Body of pancreas (tissue), 4 donors: Measurements from ENCODE around the gene PIEZO2.

ENCODE experiments used
- POLR2A ChIP-seq, 3 donors: fragments of 450-650 bp; IDR thresholded peaks; one replicate each; pipeline ENCODE4 v1.6.1; 2016; ENCODE audit warnings: antibody characterized with exemption in 3 of 3, mild to moderate bottlenecking in 2 of 3
- TF ChIP-seq, protein P1 (sequence below), 7 experiments: fragments of 450-650 bp in 4 of 7; fragments of 200-600 bp in 3 of 7; sonication (generic) in 3 of 7; IDR thresholded peaks; one replicate each; pipeline ENCODE4 v1.5.1; 2016 to 2019; ENCODE audit warnings: antibody characterized with exemption in 7 of 7

DNA sequence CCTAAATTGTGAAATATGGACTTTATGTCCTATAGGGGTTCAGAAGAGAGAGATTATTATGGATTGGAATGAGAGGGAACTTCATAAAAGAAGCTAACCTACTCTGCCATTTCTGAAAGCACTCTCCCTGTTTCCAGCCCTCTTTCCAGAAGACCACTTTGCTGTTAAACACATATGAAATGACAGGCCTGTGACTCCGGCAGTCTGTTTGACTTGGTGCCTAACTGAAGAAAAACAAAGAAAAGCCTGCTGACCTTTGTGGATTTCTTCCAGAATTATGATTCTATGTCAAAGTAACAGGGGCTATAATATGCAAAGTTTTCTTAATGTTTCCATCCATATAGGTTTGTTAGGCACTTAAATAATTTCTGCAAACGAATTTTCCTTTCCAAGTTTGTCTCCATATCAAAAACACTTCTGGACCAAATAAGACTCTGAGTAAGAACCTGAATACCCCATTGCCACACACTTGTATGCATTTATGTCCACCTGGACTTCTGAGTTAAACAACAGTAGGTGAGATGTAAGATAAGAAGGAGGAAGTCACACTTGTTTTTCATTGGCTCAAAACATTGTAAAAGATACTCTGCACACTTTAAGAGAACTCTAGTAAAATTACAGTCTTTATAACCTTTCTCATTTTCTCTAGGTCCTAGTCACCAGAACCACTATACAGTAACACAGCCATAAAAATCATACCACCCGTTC lies 111.7 kb downstream of the PIEZO2 start:
- TF ChIP-seq, protein P1, sequence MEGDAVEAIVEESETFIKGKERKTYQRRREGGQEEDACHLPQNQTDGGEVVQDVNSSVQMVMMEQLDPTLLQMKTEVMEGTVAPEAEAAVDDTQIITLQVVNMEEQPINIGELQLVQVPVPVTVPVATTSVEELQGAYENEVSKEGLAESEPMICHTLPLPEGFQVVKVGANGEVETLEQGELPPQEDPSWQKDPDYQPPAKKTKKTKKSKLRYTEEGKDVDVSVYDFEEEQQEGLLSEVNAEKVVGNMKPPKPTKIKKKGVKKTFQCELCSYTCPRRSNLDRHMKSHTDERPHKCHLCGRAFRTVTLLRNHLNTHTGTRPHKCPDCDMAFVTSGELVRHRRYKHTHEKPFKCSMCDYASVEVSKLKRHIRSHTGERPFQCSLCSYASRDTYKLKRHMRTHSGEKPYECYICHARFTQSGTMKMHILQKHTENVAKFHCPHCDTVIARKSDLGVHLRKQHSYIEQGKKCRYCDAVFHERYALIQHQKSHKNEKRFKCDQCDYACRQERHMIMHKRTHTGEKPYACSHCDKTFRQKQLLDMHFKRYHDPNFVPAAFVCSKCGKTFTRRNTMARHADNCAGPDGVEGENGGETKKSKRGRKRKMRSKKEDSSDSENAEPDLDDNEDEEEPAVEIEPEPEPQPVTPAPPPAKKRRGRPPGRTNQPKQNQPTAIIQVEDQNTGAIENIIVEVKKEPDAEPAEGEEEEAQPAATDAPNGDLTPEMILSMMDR (IDR thresholded peaks at IDR 0.05) = no peak
- no peak for TF ChIP-seq POLR2A (IDR thresholded peaks at IDR 0.05)
